Activated CD4-positive, alpha-beta T cell treated with anti-CD3 and anti-CD28 coated beads for 1 hour (primary cell): Measurements from ENCODE around the gene KRCC1.
A peak's percentile ranks its signal among the peaks of the same experiment; 100 is the strongest.
"Not testable (repeated sequence)": the region's sequence is repeated elsewhere in the genome, so short reads cannot be mapped to it uniquely, and the experiment has no call there.

Experiments used
- DNase-seq: peaks from one replicate; pipeline ENCODE4 v3.0.0-alpha.2; 2020

The KRCC1 gene

DNA sequence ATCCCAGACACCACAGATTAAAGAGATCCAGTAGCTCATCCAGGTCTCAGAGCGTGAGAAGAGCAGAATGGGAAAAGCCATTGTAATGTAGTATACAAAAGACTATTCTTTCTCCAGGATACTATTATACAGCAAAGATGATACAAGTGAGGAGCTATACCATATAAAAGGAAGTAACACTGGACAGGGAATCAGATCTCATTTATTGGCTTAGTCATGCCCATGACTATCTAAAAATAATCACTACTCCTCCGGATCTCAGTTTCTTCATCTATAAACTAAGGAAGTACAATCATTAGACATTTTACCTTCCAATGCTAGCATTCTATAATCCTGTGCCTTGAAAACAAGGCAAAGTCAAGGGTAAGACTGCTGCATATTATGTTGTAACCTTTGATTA lies 19.4 kb downstream of the KRCC1 start:
- no peak for DNase-seq

DNA sequence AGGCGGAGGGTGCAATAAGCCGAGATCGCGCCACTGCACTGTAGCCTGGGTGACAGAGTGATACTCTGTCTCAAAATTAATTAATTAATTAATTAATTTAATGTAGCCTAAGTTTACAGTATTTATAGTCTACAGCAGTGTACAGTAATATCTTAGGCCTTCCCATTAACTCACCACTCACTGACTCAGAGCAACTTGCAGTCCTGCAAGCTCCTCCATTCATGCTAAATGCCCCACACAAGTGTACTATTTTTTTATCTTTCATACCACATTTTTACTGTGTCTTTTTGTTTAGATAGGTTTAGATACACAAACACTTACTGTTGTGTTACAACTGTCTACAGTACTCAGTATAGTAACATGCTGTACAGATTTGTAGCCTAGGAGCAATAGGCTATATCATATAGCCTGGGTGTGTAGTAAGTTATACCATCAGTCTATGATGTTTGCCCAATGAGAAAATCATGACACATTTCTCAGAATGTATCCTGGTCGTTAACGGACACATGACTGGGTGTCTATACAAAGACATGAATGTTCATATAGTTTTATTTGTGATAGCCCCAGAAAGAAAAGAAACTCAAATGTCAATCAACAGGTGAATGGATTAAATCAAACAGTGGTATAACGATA lies 23.4 kb downstream of the KRCC1 start:
- no peak for DNase-seq

DNA sequence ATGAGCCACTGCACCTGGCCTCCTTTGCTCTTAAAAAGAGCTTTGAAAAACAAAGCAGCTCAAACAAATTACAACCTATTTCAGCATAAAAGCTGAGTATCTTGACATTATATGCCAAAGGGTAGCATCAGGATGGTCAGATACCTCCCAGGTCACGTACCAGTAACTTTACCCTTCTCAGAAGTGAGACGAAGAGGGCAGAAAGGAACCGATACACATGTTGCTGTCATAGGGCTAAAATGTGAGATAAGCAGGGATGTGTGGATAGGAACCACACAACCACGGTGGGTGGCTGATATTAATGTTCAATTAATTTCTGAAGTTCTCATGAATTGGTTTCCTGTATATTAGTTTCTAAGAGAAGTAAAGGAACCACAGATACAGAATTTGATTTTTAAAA lies 26.7 kb downstream of the KRCC1 start:
- no peak for DNase-seq

DNA sequence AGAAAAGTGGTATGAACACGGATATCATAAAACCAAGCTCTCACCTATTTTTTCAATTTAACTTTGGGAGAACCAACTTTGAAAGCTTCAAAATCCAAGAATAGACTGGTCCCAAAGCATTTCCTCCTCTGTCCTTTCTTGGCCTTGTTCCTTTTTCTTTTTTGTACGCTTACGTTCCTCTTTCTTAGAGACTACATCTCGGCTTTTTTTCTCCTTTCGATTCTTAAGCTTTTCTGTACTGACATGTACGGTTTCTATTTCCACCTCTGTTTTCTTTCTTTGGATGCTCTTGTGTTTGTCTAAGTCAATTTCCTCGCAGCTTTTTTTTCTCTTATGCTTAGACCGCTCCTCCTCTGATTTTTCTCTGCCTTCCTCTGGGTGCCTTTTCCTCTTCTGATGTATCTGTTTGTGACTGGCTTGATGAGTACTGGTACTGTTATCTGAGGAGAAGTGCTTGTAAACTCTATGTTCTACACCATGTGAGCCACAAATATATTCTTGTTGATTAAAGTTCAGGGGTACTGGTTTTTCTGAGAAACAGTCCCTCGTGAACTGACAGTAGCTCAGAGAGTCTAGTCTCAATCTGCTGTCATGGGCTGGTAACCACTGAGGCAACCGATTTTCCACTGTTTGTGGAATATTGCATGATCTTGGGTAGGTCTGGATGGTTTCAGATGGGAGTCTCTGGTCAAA lies 27.7 kb downstream of the KRCC1 start:
- DNase-seq = no peak

DNA sequence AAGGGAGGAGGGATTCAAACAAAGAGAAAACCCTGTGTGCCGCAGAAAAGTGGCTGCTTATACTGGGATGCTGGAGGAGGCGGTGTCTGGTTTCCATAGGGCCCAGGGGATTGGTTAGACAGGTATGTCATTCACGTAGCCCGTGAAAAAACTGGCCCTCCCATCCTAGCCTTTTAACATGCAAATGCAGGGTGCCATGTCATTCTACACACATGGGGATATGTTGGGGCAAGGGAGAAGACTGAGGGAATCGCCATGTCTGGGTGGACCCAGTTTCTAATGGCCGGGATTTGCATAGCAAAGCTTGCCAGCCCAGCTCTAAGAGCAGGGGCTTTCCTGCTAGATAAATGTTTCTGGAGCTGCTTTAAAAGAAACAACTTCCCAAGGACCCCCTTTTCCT lies 31.1 kb downstream of the KRCC1 start:
- DNase-seq = no peak

DNA sequence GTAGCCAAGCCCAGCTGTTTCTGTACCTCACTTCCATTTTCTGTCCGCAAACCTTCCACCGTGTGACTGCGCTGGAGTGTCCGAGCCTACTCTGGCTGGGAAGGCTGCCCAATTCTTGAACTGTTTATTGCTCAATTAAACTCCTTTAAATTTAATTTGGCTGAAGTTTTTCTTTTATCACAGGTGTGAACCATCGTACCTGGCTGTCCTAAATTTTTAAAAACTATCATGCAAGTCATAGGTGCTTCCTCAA lies 33.0 kb downstream of the KRCC1 start:
- DNase-seq = no peak

DNA sequence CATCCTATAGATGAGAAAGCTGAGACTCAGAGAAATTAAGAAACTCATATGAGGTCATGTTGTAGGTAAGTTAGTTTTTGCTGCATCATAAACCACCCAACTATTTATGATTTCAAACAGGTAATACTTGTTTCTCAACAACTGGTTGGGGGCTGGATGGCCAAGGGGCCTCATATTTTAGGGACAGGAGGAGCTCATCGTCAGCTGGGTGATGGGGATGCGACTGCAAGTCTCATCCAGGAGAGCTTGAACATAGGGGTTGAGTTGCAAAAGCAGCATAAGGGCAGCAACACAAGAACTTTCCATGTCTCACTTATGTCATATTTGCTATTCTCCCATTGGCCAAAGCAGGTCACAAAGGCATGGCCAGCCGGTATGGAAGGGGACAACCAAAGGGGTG lies 35.6 kb downstream of the KRCC1 start:
- no peak for DNase-seq

DNA sequence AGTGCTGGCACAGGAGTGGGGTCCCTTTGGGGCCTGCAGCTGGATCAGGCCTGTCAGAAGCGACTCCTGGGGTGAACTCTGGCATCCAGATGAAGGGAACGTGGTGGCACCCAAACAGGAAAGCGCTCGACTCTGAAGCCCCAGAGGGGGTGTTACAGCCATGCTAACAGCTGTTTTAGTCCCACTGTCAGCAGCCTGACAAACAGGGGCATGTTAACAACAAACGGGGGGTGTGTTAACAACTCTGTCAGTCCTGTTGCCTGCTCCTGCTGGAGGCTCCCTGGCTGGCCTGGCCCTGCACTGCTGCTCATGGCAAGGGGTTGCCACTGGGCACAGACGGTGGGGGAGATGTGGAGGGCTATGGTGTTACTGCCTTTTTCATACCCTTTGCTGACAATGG lies 36.7 kb downstream of the KRCC1 start:
- DNase-seq = no peak

DNA sequence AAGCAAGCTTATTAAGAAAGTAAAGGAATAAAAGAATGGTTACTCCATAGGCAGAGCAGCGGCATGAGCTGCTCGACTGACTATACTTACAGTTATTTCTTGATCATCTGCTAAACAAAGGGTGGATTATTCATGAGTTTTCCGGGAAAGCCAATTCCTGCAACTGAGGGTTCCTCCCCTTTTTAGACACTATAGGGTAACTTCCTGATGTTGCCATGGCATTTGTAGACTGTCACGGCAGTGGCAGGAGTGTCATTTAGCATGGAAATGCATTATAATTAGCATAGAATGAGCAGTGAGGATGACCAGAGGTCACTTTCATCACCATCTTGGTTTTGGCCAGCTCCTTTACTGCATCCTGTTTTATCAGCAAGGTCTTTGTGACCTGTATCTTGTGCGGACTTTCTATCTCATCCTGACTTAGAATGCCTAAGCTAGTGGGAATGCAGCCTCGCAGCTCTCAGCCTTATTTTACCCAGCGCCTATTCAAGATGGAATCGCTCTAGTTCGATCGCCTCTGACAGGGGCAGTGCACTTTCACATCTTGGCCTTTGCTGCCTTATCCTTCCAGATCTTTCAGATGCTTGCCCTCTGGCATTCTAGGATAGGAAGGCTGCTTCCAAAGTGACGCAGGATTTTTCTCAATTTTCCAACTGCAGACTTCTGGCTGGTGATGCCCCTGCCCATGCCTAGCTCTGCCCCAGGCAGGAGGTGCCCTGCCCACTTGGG lies 37.3 kb downstream of the KRCC1 start:
- not testable (repeated sequence) for DNase-seq

DNA sequence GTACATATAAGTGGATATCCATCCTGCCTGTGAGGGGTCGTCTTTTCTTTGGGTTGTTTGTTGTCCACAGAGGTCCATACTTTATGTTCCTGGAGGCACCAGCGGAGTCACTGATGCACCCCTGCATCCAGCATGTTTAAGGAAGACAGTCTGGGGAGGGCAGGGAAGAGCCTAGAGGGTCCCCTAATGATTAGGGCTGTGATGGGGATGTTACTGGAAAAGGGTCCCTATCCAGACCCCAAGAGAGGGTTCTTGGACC lies 37.9 kb downstream of the KRCC1 start:
- DNase-seq = not testable (repeated sequence)

DNA sequence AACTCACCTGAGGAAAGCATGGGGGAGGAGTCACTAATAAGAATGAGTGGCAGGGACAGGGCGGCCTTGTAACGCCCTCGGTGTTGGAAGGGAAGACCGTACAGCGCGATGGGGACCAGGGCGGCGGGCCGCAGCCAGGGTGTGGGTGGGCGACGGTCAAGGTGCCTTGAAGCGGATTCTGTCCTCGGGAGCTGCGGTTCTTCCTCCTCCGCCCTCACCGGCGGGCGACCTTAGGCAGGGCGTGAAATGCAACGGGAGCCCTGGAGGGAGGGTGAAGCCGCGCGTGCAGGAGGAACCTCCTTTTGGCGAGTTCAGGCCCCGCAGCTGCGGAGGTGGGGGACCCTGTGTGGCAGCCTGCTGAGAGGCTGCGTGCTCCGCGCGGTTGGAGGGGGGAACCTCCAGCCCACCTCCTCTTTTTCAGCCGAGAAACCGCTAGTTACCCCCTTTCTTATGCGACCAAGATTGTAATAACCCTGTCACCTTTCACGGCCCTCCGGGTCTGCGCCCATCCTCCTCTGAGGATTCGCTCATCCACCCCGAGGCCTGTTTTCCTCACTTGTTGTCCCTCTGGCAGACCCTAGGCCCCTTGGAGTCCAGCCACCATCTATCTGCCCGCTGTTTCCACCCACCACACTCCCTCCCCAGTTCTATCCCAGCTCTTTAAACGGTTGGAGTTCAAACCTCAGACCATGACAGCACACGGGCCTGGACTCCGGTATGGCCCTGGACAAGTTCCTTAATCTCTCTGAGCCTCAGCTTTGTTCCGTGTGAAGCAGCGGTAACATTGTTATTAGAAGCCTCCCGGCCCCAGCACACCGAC lies 38.4 kb downstream of the KRCC1 start:
- DNase-seq = no peak

DNA sequence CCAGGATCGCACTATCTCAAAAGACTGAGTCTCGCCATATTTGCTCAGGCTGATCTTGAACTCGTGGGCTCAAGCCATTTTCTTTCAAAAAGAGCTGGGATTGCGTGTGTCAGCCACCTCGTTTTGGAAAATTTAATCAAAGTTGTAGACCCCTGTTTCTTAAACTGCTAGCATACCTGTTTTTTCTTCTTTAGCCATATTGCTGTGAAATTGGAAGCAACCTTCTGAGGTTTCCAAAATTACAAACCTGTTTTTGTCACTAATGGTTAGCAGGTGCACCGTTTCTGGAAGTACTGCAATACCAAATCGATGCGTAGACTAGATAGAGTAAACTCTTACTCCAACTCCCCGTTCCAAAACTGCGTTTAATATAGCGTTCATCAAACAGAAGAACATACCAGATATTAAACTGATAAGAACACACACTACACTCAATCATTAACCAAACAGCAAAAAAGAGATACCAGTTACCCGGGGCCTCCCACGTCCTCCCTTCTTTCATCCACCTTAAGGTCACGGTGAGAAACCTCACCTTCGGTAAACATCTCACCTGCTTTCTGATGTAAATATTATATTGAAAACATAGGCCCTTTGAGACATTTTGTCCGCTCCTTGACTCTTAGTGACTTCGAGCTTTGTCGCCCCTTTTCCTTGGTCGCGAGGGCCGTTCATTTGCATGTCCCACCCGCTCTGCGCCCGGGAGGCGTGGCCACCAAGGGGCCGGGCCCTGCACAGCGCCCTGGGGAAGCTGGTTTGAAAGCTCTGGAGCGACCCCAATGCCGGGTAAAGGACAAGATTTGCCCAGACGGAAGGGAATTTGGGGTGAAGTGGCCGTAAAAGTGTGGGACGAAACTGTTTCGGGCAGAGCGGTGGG lies 39.3 kb downstream of the KRCC1 start, which contains the start of gene RNU2-63P:
TSS of gene RNU2-63P (minus strand) at position 462 of the 874 bp plus-strand sequence.
- DNase-seq = peak; percentile 66

DNA sequence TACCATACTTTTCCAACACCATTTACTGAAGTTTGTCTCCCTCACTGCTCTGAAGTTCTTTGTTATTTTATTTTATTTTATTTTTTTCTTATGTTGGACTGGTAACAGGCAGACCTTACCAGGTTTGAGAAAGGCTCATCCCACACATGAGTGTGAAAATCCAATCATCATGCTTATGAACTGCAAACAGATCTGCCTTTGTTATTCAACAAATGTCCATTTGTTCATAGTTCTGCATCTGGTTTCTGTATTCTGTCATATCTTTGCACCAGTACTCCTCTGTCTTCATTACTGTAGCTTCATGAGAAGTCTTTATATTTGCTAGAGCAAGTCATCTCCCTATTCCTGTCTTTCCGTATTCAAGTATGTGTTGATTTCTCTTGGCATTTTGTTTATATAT lies 44.6 kb downstream of the KRCC1 start:
- no peak for DNase-seq

DNA sequence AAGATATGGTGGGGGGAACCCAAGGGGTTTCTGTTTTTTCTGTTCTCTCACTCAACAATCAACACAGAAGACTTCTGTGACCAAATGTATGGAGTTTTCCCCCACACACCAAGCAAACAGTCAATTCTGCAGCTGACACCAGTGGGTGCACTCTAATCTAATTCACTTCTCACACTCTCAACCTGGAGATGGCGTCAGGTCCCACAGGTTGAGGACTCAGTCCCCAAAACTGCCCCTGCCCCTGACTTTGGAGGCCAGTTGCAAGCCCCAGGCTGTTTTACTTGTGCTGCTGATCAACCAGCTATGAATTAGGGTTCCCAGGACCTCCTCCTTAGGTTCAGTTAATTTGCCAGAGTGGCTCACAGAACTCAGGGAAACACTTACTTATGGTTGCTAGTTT lies 45.4 kb downstream of the KRCC1 start:
- DNase-seq = no peak

DNA sequence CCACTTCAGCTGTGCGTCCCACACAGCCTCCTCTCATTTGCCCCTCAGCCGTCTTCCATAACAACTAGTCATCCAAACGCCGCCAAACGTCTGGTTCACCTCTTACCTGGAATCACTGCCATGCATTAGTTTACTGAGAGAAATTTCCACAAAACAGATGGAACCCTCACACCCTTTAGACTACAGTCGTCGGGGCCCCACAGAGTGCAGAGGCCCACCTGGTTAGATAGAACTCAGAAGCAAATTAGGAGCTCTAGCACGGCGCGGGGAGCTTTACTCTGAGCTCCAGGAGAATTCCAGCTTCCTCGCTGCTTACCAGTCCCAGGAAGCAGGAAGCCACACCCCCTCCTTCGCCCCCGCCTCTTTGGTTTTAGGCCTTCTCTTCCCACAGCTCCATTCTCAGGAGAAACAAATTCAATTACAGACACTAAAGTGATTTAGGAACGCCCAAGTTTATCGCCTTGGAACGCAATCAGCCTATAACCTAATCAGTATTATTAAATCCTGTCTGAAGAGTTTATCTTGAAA lies 48.6 kb downstream of the KRCC1 start:
- DNase-seq = no peak

DNA sequence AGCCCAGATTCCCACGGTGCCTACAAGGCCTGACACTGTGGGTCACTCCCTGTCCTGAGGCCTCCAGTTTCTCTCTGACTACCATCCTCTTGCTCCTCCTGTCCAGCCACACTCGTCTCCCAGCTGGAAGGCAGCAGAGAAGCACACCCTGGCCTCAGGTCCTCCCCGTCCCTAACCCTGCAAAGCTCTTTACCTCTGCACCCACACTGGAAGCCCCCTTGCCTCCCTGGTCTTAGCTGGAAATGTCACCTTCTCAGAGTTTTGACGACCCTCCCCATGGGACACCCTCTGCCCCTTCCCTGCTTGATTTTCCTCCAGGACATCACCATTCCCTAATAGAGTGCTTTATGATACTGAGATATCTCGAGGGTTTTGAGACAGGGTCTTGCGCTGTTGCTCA lies 49.8 kb downstream of the KRCC1 start:
- no peak for DNase-seq

DNA sequence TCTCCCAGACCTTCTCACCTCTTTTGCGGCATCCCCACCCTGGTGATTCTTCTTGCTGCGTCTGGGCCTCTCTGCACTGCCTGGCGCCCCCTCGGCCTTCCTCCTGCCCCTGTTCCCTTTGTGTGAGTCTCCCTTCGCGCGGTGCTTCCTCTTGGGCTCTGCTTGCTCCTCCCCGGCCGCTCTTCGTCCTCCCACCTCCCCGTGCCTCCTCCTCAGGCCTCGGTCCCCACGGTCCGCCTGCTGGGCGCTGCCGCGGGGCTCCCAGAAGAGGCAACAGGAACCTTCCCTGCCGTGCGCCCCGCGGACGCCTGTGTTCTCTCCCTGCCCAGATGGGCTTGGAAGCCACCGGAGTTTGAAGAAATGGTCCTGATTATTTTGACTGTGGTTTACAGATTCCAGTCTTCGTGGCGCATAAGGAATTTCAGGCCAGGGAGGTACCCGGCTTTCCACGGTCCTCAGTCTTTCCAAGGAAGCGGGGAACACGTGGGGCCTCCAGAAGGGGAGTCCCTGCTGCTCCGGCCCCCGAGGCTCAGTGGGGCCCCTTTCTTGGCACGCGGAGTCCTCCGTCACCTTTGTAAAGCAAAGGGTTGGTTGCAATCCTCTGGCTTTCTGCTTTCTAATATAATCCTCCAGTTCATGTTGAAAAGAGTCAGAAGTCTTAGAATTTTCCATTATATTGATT lies 52.4 kb downstream of the KRCC1 start:
- DNase-seq = no peak

DNA sequence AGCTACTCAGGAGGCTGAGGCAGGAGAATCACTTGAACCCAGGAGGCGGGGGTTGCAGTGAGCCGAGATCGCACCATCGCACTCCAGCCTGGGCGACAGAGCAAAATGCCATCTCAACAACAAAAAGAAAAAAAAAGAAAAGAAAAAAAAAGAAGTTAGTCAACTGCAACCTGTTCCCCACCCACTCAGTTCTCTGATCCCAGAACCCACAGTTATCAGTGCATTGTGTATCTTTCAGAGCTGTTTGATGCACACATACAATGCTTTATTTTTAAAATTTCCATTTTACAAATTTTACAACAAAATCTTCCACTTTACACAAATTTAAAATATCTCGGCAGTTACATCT lies 53.2 kb downstream of the KRCC1 start:
- no peak for DNase-seq

DNA sequence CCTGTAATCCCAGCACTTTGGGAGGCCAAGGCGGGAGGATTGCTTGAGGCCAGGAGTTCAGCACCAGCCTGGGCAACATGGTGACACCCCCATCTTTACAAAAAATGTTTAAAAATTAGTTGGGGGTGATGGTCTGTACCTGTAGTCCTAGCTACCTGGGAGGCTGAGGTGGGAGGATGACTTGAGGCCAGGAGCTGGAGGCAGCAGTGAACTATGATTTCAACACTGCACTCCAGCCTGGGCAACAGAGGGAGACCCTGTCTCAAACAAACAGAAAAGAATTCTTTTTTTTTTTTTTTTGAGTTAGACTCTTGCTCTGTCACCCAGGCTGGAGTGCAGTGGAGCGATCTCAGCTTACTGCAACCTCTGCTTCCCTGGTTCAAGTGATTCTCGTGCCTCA lies 55.1 kb downstream of the KRCC1 start:
- DNase-seq = not testable (repeated sequence)

DNA sequence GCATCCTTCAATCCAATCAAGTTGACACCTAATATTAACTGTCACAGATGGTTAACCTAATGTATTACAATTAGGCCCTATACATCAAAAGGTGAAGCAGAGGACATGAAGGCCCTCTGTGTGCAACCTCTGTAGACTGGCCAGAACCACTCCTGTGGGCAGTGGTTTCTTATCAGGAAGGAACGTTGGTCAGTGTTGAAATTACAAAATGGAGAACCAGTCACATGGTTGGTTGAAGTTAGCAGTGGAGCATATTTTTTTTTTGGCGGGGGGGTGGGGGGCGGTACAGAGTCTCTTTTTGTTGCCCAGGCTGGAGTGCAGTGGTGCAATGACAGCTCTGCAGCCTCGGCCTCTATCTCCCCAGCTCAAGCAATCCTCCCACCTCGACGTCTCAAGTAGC lies 59.0 kb downstream of the KRCC1 start:
- DNase-seq = no peak

DNA sequence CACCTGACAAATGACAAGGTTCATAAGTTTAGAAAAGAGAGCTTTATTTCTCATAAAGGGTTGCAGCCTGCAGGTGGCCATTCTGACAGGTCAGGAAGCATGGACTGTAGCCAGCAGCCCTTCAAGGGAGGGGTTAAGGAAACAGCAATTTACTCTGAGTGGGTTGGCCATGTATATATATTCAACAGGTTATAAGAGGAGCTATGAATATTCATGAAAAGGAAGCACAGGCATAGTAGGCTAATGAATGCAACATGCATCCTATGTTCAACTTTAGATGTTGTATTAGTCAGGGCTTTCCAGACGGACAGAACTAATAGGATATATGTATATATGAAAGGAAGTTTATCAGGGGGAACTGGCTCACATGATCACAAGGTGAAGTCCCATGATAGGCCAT lies 59.8 kb downstream of the KRCC1 start:
- no peak for DNase-seq

DNA sequence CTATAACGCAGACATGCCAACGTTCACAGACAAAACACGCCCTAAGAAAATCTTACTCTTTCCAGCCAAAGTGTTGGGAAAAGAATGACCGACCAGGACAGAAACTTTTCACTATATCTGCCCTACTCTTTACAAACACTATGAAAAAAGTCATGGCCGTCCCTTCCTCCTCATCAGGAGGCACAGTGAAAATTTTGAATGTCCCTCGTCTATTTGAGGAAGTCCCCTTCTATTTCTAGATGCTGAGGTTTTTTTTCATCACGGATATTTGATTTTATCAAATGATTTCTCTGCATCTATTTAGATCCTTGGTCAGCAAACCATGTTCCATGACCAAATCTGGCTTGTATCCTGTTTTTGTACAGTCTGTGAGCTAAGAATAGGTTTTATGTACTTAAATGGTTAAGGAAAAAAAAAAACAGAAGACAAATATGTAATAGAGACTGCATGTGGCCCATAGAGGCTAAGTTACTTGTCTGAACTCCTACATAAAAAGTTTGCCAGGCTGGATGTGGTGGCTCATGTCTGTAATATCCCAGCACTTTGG lies 61.2 kb downstream of the KRCC1 start:
- not testable (repeated sequence) for DNase-seq
